H9 (cell line): ENCODE data around the gene GPD2. TPM values are rescaled to one million over a fixed set of nuclear protein-coding genes. Genes with fewer than 3 reads are reported as not detected.

Experiments
- DNase-seq: peaks from one replicate; pipeline ENCODE4 v3.0.0-alpha.2; 2017
- H2AFZ ChIP-seq: one replicate; pipeline ENCODE4 v1.6.1; 2013; ENCODE audit warnings: mild to moderate bottlenecking, low read length, control low read depth, moderate library complexity
- H2AK5ac ChIP-seq: 2 replicates; pipeline ENCODE4 v1.6.1; 2013; ENCODE audit warnings: low read length, control low read depth, mixed read lengths; ENCODE audit not compliant: insufficient read length
- H2BK120ac ChIP-seq: one replicate; pipeline ENCODE4 v1.6.1; 2013; ENCODE audit warnings: low read depth, mild to moderate bottlenecking, low read length, control low read depth, inconsistent platforms; ENCODE audit not compliant: poor library complexity, severe bottlenecking
- H2BK12ac ChIP-seq: 2 replicates; pipeline ENCODE4 v1.6.1; 2013; ENCODE audit warnings: low read length, control low read depth, mixed read lengths, low read depth; ENCODE audit not compliant: insufficient read length
- H2BK15ac ChIP-seq: 2 replicates; pipeline ENCODE4 v1.6.1; 2013; ENCODE audit warnings: low read depth, low read length, control low read depth
- H2BK20ac ChIP-seq: one replicate; pipeline ENCODE4 v1.6.1; 2013; ENCODE audit warnings: low read depth, mild to moderate bottlenecking, low read length, control low read depth, inconsistent platforms; ENCODE audit not compliant: poor library complexity, severe bottlenecking
- H2BK5ac ChIP-seq: 2 replicates; pipeline ENCODE4 v1.6.1; 2013; ENCODE audit warnings: low read length, control low read depth, mixed read lengths; ENCODE audit not compliant: insufficient read length
- H3K14ac ChIP-seq: 2 replicates; pipeline ENCODE4 v1.6.1; 2013; ENCODE audit warnings: low read length, control low read depth; ENCODE audit not compliant: insufficient read depth
- H3K18ac ChIP-seq: 2 replicates; pipeline ENCODE4 v1.6.1; 2013; ENCODE audit warnings: low read depth, mild to moderate bottlenecking, mixed read lengths, low read length, control low read depth; ENCODE audit not compliant: insufficient read length
- H3K23ac ChIP-seq: 2 replicates; pipeline ENCODE4 v1.6.1; 2013; ENCODE audit warnings: low read length, control low read depth, mixed read lengths, low read depth; ENCODE audit not compliant: insufficient read length
- H3K23me2 ChIP-seq: 2 replicates; pipeline ENCODE4 v1.6.1; 2013; ENCODE audit warnings: low read depth, mild to moderate bottlenecking, mixed read lengths, low read length, control low read depth; ENCODE audit not compliant: insufficient read length, poor library complexity, severe bottlenecking
- H3K27ac ChIP-seq: 2 replicates; pipeline ENCODE4 v1.5.1; 2013; ENCODE audit warnings: low read length, control low read depth, mixed read lengths, low read depth; ENCODE audit not compliant: insufficient read length
- H3K27me3 ChIP-seq: 2 replicates; pipeline ENCODE4 v1.6.1; 2013; ENCODE audit warnings: low read length, control low read depth, inconsistent platforms; ENCODE audit not compliant: insufficient read depth
- H3K4ac ChIP-seq: 2 replicates; pipeline ENCODE4 v1.6.1; 2013; ENCODE audit warnings: low read depth, mild to moderate bottlenecking, control low read depth, inconsistent platforms, low read length, moderate library complexity
- H3K4me1 ChIP-seq: 2 replicates; pipeline ENCODE4 v1.6.1; 2013; ENCODE audit warnings: low read length, control low read depth, inconsistent platforms; ENCODE audit not compliant: insufficient read depth
- H3K4me2 ChIP-seq: 2 replicates; pipeline ENCODE4 v1.6.1; 2013; ENCODE audit warnings: low read length, control low read depth, mixed read lengths; ENCODE audit not compliant: insufficient read length, insufficient read depth
- H3K56ac ChIP-seq: 2 replicates; pipeline ENCODE4 v1.6.1; 2013; ENCODE audit warnings: low read depth, mild to moderate bottlenecking, mixed read lengths, low read length, control low read depth; ENCODE audit not compliant: insufficient read length
- H3K79me1 ChIP-seq: 2 replicates; pipeline ENCODE4 v1.6.1; 2013; ENCODE audit warnings: low read depth, mild to moderate bottlenecking, moderate library complexity, low read length, control low read depth, inconsistent platforms; ENCODE audit not compliant: insufficient read depth, poor library complexity, severe bottlenecking
- H3K79me2 ChIP-seq: 2 replicates; pipeline ENCODE4 v1.6.1; 2013; ENCODE audit warnings: low read length, control low read depth, inconsistent platforms; ENCODE audit not compliant: insufficient read depth
- H3K9ac ChIP-seq: 2 replicates; pipeline ENCODE4 v1.6.1; 2013; ENCODE audit warnings: low read length, control low read depth, mixed read lengths; ENCODE audit not compliant: insufficient read length; ENCODE audit errors: extremely low read depth
- H3K9me3 ChIP-seq: one replicate; pipeline ENCODE4 v1.6.1; 2013; ENCODE audit warnings: low read depth, low read length, inconsistent platforms; ENCODE audit not compliant: control insufficient read depth
- H3T11ph ChIP-seq: one replicate; pipeline ENCODE4 v1.6.1; 2013; ENCODE audit warnings: mild to moderate bottlenecking, low read length, control low read depth, inconsistent platforms
- H4K20me1 ChIP-seq: one replicate; pipeline ENCODE4 v1.6.1; 2013; ENCODE audit not compliant: control insufficient read depth, insufficient read length, insufficient read depth
- H4K5ac ChIP-seq: 2 replicates; pipeline ENCODE4 v1.6.1; 2013; ENCODE audit warnings: low read depth, mild to moderate bottlenecking, mixed read lengths, low read length, control low read depth; ENCODE audit not compliant: insufficient read length
- H4K8ac ChIP-seq: replicated peaks from 2 replicates; pipeline ENCODE4 v1.6.1; 2013; ENCODE audit warnings: low read length, control low read depth, mixed read lengths, low read depth; ENCODE audit not compliant: insufficient read length
- H4K91ac ChIP-seq: 2 replicates; pipeline ENCODE4 v1.6.1; 2013; ENCODE audit warnings: low read depth, mild to moderate bottlenecking, moderate library complexity, mixed read lengths, low read length, control low read depth; ENCODE audit not compliant: insufficient read length
- H3K27ac Mint-ChIP-seq, 3 experiments: 2 replicates in 2 of 3; 3 replicates in 1 of 3; pipeline ENCODE4 v1.8.0; 2020 to 2021; ENCODE audit warnings: mixed read lengths in 3 of 3, mild to moderate bottlenecking in 1 of 3, moderate library complexity in 1 of 3
- H3K27me3 Mint-ChIP-seq: 2 replicates; pipeline ENCODE4 v1.8.0; 2021; ENCODE audit warnings: low read depth, mild to moderate bottlenecking, moderate library complexity, mixed read lengths
- H3K36me3 Mint-ChIP-seq, 3 experiments: 2 replicates in 2 of 3; 3 replicates in 1 of 3; pipeline ENCODE4 v1.8.0; 2020 to 2021; ENCODE audit warnings: low read depth in 3 of 3, mixed read lengths in 3 of 3; ENCODE audit not compliant: insufficient read depth in 1 of 3
- H3K4me1 Mint-ChIP-seq, 2 experiments: 2 replicates each; pipeline ENCODE4 v1.8.0; 2020; ENCODE audit warnings: mixed read lengths in 2 of 2
- H3K4me3 Mint-ChIP-seq, 2 experiments: 2 replicates in 1 of 2; 3 replicates in 1 of 2; pipeline ENCODE4 v1.8.0; 2020 to 2021; ENCODE audit warnings: mild to moderate bottlenecking in 2 of 2, mixed read lengths in 2 of 2, moderate library complexity in 1 of 2
- H3K9me3 Mint-ChIP-seq, 2 experiments: 2 replicates in 1 of 2; 3 replicates in 1 of 2; pipeline ENCODE4 v1.8.0; 2020; ENCODE audit warnings: mild to moderate bottlenecking in 2 of 2, mixed read lengths in 2 of 2, moderate library complexity in 1 of 2
- WGBS: extraction: QIAGEN DNeasy Blood & Tissue Kit; methylation state at CpG from one replicate; pipeline ENCODE4 v1.1.7; 2013; ENCODE audit warnings: missing lambda C conversion rate, low lambda C conversion rate, mixed read lengths; ENCODE audit not compliant: insufficient read length; ENCODE audit errors: extremely low coverage; 5-methylcytosine and 5-hydroxymethylcytosine counted together
- total RNA-seq: library from RNA; stranded (reverse); gene quantifications from 2 replicates; pipeline ENCODE4 v1.2.1, GENCODE V29; 2021
- TF ChIP-seq, protein P1 (sequence below): fragments of 200-600 bp; sonication (generic); conservative IDR thresholded peaks from 3 replicates; pipeline ENCODE4 v1.8.0; 2021; ENCODE audit warnings: antibody characterized with exemption, mild to moderate bottlenecking

Gene GPD2
- total RNA-seq, 1 experiment from 2014 or later = 46.0 TPM

- no peaks in the 10 kb centered on the region for H3K27me3 Mint-ChIP-seq
- no peak overlapping the region for H4K5ac ChIP-seq
- H3K4me3 Mint-ChIP-seq = peak overlapping the region; percentile 39 to 64
- H3K56ac ChIP-seq = no peak overlapping the region
- H3K27ac Mint-ChIP-seq = peak overlapping the region; percentile 89 to 99 (median 99)
- TF ChIP-seq, protein P1, sequence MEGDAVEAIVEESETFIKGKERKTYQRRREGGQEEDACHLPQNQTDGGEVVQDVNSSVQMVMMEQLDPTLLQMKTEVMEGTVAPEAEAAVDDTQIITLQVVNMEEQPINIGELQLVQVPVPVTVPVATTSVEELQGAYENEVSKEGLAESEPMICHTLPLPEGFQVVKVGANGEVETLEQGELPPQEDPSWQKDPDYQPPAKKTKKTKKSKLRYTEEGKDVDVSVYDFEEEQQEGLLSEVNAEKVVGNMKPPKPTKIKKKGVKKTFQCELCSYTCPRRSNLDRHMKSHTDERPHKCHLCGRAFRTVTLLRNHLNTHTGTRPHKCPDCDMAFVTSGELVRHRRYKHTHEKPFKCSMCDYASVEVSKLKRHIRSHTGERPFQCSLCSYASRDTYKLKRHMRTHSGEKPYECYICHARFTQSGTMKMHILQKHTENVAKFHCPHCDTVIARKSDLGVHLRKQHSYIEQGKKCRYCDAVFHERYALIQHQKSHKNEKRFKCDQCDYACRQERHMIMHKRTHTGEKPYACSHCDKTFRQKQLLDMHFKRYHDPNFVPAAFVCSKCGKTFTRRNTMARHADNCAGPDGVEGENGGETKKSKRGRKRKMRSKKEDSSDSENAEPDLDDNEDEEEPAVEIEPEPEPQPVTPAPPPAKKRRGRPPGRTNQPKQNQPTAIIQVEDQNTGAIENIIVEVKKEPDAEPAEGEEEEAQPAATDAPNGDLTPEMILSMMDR = no peak
- no peak overlapping the region for H3K4ac ChIP-seq
- peaks cover 2 to 5% (median 3%) of the 10 kb centered on the region in 3 experiments; a peak in 1 of 7 replicates for H3K36me3 Mint-ChIP-seq
- H3K18ac ChIP-seq = peak overlapping the region; percentile 65
- no peak overlapping the region for H2BK20ac ChIP-seq
- no peak overlapping the region for H4K91ac ChIP-seq
- no peak overlapping the region for H2BK15ac ChIP-seq
- peak; percentile 80 for DNase-seq
- H3K9me3 ChIP-seq = no peaks in the 10 kb centered on the region
- peak overlapping the region; percentile 85 for H3K27ac ChIP-seq
- H3K23me2 ChIP-seq = no peaks in the 10 kb centered on the region
- H4K8ac ChIP-seq = no peak overlapping the region
- H3K9ac ChIP-seq = no peak overlapping the region
- no peak overlapping the region for H3K23ac ChIP-seq
- no CpG with 5 or more reads among the region's 1 CpG for WGBS
- H3K4me1 ChIP-seq = peaks cover 2% of the 10 kb centered on the region
- no peak overlapping the region for H3K14ac ChIP-seq
- no peak overlapping the region for H2BK5ac ChIP-seq
- H3K27me3 ChIP-seq = no peaks in the 10 kb centered on the region
- H3K79me2 ChIP-seq = no peaks in the 10 kb centered on the region
- no peak overlapping the region for H2BK120ac ChIP-seq
- H3K4me2 ChIP-seq = peak overlapping the region; percentile 67
- peaks cover 0 to 3% of the 10 kb centered on the region in 2 experiments; a peak in 3 of 5 replicates for H3K9me3 Mint-ChIP-seq
- no peak overlapping the region for H2BK12ac ChIP-seq
- H4K20me1 ChIP-seq = no peaks in the 10 kb centered on the region
- H3T11ph ChIP-seq = no peak overlapping the region
- H2AK5ac ChIP-seq = no peak overlapping the region
- H3K79me1 ChIP-seq = no peaks in the 10 kb centered on the region
- H2AFZ ChIP-seq = no peak overlapping the region
- H3K4me1 Mint-ChIP-seq = peaks cover 46 to 49% of the 10 kb centered on the region in 2 experiments
Measured at GRCh38 chr2:156630579-156631337, 194.6 kb downstream of the GPD2 start.
